PC-9 (cell line): ENCODE measurements around the gene SP110. TPM values are rescaled to one million over a fixed set of nuclear protein-coding genes. Genes with fewer than 3 reads are reported as not detected.

Source experiments
- BruUV-seq: library from RNA; stranded (reverse); fragments of 400-500 nt; replicated peaks from 2 replicates; lab custom pipeline; 2021; lab: Mats Ljungman, UMichigan
- CTCF ChIA-PET: fragments of 300-600 bp; sonication (Branson Sonifier 250); formaldehyde crosslinking; loops from one replicate; lab custom pipeline; 2022; ENCODE audit warnings: antibody characterized with exemption; lab: Charles Lee
- POLR2A ChIA-PET: fragments of 300-600 bp; sonication (Branson Sonifier 250); formaldehyde crosslinking; loops from one replicate; lab custom pipeline; 2022; ENCODE audit warnings: antibody characterized with exemption; ENCODE audit not compliant: unreplicated experiment; lab: Charles Lee
- DNase-seq, 2 experiments: peaks; one replicate each; pipeline versions ENCODE4 v3.0.0 to v3.0.0-alpha.2; 2015 to 2022; ENCODE audit warnings: mixed read lengths in 1 of 2
- H2AFZ ChIP-seq: fragments of 200-600 bp; sonication (generic); 2 replicates; pipeline ENCODE4 v1.8.1; 2017; ENCODE audit warnings: antibody characterized with exemption
- H3F3A ChIP-seq: fragments of 200-600 bp; sonication (generic); 2 replicates; pipeline ENCODE4 v1.8.1; 2017; ENCODE audit warnings: antibody characterized with exemption, mild to moderate bottlenecking, low read depth; ENCODE audit not compliant: insufficient read depth
- H3K27ac ChIP-seq: fragments of 200-600 bp; sonication (generic); 2 replicates; pipeline ENCODE4 v1.6.1; 2016; ENCODE audit warnings: mixed run types
- H3K27me3 ChIP-seq: fragments of 200-600 bp; sonication (generic); 2 replicates; pipeline ENCODE4 v1.6.1; 2016; ENCODE audit warnings: low read depth, mixed run types; ENCODE audit not compliant: insufficient read depth
- H3K36me3 ChIP-seq: fragments of 200-600 bp; sonication (generic); 2 replicates; pipeline ENCODE4 v1.6.1; 2016; ENCODE audit warnings: low read depth, mixed run types
- H3K4me1 ChIP-seq: fragments of 200-600 bp; sonication (generic); replicated peaks from 2 replicates; pipeline ENCODE4 v1.6.1; 2016; ENCODE audit warnings: mixed run types; ENCODE audit not compliant: insufficient read depth
- H3K4me2 ChIP-seq: fragments of 200-600 bp; sonication (generic); 2 replicates; pipeline ENCODE4 v1.6.1; 2017; ENCODE audit warnings: mixed run types
- H3K4me3 ChIP-seq: fragments of 200-600 bp; sonication (generic); 2 replicates; pipeline ENCODE4 v1.6.1; 2016; ENCODE audit warnings: mixed run types
- H3K79me2 ChIP-seq: fragments of 200-600 bp; sonication (generic); 2 replicates; pipeline ENCODE4 v1.6.1; 2017; ENCODE audit warnings: low read depth, mixed run types
- H3K9me2 ChIP-seq: fragments of 200-600 bp; sonication (generic); 2 replicates; pipeline ENCODE4 v1.8.1; 2017; ENCODE audit warnings: mild to moderate bottlenecking; ENCODE audit not compliant: insufficient read depth
- H3K9me3 ChIP-seq: fragments of 200-600 bp; sonication (generic); 2 replicates; pipeline ENCODE4 v1.8.1; 2016; ENCODE audit warnings: low read depth; ENCODE audit not compliant: insufficient read depth
- H4K20me1 ChIP-seq: fragments of 200-600 bp; sonication (generic); 2 replicates; pipeline ENCODE4 v1.8.1; 2017; ENCODE audit not compliant: insufficient read depth
- EZH2 ChIP-seq: fragments of 200-600 bp; sonication (generic); IDR thresholded peaks from 2 replicates; pipeline ENCODE4 v1.8.0; 2017; ENCODE audit warnings: antibody characterized with exemption, low read depth
- intact Hi-C: fragments of 100-400 bp; cut with micrococcal nuclease; formaldehyde crosslinking; loops from one replicate; pipeline ENCODE4 v1.10.0; 2022; ENCODE audit not compliant: unreplicated experiment
- total RNA-seq: library from RNA; stranded (reverse); gene quantifications from 2 replicates; pipeline ENCODE4 v1.2.3, GENCODE V29; 2021
- TF ChIP-seq, protein P1 (sequence below): fragments of 200-600 bp; sonication (generic); conservative IDR thresholded peaks from 2 replicates; pipeline ENCODE4 v1.6.1; 2017; ENCODE audit warnings: mixed run types, antibody characterized with exemption, mild to moderate bottlenecking, moderate library complexity

Gene SP110
- total RNA-seq, 1 experiment from 2014 or later, result 10.5 TPM

DNA sequence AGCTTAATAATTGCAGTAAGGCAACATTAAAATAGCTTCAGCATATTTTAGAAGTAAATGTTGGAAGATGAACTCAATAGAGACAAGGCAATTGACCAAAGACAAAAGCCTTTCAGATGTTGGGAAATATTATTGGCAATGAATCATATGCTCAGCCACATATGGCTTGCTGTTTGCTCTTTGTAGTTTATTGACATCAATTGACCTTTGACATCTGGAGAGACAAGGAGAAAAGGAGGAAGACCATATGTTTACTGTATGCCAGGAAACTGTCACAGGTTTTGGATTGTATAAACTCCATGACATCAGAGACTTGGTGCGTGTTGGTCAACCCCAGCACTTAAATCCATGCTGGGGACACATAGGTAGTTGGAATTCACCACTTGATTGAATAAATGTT, 90.4 kb downstream of the SP110 start:
- Histone ChIP-seq H3K9me2 (no peaks in the 10 kb centered on the region), H3K4me1 (no peaks in the 10 kb centered on the region), H3K27ac (no peak overlapping the region), H3K27me3 (no peaks in the 10 kb centered on the region), H3K4me2 (no peak overlapping the region), H3K4me3 (no peak overlapping the region), H4K20me1 (no peaks in the 10 kb centered on the region), H3K79me2 (no peaks in the 10 kb centered on the region), H2AFZ (no peak overlapping the region), H3K36me3 (no peaks in the 10 kb centered on the region), H3F3A (no peaks in the 10 kb centered on the region), H3K9me3 (peaks cover 10% of the 10 kb centered on the region)
- no peak for DNase-seq
- intact Hi-C loops, result no loop called here
- no TSS peak for BruUV-seq
- TF ChIP-seq, protein P1, sequence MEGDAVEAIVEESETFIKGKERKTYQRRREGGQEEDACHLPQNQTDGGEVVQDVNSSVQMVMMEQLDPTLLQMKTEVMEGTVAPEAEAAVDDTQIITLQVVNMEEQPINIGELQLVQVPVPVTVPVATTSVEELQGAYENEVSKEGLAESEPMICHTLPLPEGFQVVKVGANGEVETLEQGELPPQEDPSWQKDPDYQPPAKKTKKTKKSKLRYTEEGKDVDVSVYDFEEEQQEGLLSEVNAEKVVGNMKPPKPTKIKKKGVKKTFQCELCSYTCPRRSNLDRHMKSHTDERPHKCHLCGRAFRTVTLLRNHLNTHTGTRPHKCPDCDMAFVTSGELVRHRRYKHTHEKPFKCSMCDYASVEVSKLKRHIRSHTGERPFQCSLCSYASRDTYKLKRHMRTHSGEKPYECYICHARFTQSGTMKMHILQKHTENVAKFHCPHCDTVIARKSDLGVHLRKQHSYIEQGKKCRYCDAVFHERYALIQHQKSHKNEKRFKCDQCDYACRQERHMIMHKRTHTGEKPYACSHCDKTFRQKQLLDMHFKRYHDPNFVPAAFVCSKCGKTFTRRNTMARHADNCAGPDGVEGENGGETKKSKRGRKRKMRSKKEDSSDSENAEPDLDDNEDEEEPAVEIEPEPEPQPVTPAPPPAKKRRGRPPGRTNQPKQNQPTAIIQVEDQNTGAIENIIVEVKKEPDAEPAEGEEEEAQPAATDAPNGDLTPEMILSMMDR, result no peak
- TF ChIP-seq EZH2, result no peak
- ChIA-PET CTCF (interaction anchor here (0.7 kb wide), 1 partner anchor 103 kb away, joined by 3 read pairs; no protein-coding TSS in a partner anchor), POLR2A (no interaction called here)

DNA sequence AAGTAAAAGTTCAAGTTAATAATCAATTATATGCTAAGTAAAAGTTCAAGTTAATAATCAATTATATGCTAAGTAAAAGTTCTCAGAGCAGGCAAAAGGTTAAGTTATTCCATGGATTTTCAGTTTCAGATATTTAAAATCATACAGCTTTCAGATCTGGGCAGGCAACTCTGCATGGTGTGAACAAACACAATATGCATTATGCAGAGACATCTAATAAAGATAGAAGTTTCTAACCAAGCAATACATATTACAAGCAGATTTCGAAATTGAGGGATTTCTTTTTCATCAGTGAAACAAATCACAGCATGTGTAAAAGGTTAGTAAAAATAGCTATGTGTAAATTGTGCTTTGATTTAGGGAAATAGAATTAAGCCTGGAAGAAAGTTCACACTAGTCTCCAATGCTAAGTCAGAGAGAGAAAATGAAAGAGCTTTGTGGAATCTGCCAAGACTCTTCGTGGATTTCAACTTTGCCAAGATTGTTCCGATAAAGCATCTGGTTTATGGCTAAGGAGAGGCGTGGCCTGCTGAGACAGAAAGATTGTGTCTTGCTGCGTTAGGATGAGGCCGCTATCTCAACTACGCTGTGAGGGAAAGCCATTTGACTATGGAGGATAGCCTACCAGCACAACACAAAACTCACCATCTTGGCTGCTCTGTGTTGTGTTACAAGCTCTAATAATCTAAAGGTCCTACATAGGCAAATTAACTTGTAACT, 91.0 kb downstream of the SP110 start:
- Histone ChIP-seq H3K4me2 (no peak overlapping the region), H3F3A (no peaks in the 10 kb centered on the region), H3K36me3 (no peaks in the 10 kb centered on the region), H3K4me3 (no peak overlapping the region), H3K9me3 (peaks cover 7% of the 10 kb centered on the region), H3K27ac (no peak overlapping the region), H3K27me3 (no peaks in the 10 kb centered on the region), H3K79me2 (no peaks in the 10 kb centered on the region), H2AFZ (no peak overlapping the region), H4K20me1 (no peaks in the 10 kb centered on the region), H3K4me1 (no peaks in the 10 kb centered on the region), H3K9me2 (no peaks in the 10 kb centered on the region)
- DNase-seq, result no peak
- CTCF ChIA-PET, result no interaction called here
- TF ChIP-seq, protein P1, result no peak
- TF ChIP-seq EZH2, result no peak
- BruUV-seq, result no TSS peak
- intact Hi-C loops, result no loop called here
- POLR2A ChIA-PET, result no interaction called here

DNA sequence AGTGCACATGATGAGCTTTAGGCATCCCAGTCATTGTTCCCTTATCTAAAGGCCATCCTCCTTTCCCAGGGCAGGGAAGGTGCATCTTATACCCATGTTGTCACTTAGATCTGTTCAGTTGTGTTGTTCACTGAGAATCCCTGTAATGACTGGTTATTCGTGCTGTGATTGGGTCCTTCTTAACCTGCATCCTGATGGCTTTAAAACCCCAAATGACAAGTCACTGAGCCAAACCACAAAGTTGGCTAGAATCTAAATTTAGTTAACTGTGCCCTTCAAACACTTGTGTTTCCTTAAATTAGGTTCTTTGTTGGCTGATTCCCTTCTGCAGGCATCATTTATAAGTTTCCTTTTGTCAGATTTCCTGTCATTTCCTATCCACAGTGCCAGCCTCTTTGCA, 92.6 kb downstream of the SP110 start:
- H2AFZ ChIP-seq, result no peak overlapping the region
- BruUV-seq, result no TSS peak
- H3K79me2 ChIP-seq, result no peaks in the 10 kb centered on the region
- no peak overlapping the region for H3K4me2 ChIP-seq
- no peak for TF ChIP-seq EZH2
- TF ChIP-seq, protein P1, result no peak
- DNase-seq, result no peak
- H3K9me2 ChIP-seq, result no peaks in the 10 kb centered on the region; the same call in 1 of the 2 replicates
- intact Hi-C loops, result no loop called here
- H4K20me1 ChIP-seq, result no peaks in the 10 kb centered on the region
- POLR2A ChIA-PET, result no interaction called here
- H3F3A ChIP-seq, result no peaks in the 10 kb centered on the region
- no peaks in the 10 kb centered on the region for H3K27me3 ChIP-seq
- H3K4me3 ChIP-seq, result no peak overlapping the region
- H3K27ac ChIP-seq, result no peak overlapping the region
- CTCF ChIA-PET, result no interaction called here
- no peaks in the 10 kb centered on the region for H3K36me3 ChIP-seq
- H3K9me3 ChIP-seq, result peaks cover 3% of the 10 kb centered on the region; the same call in 1 of the 2 replicates
- no peaks in the 10 kb centered on the region for H3K4me1 ChIP-seq
